ENCODE measurements around the gene AZU1. TPM values are rescaled to one million over a fixed set of nuclear protein-coding genes. Genes with fewer than 3 reads are reported as not detected.

AZU1 gene
- total and polyA plus RNA-seq, 2 of the 8 experiments (the other 6 are each of a cell fraction or from before 2014, with no cell fraction given), result 0.80 to 1.3 TPM

DNA sequence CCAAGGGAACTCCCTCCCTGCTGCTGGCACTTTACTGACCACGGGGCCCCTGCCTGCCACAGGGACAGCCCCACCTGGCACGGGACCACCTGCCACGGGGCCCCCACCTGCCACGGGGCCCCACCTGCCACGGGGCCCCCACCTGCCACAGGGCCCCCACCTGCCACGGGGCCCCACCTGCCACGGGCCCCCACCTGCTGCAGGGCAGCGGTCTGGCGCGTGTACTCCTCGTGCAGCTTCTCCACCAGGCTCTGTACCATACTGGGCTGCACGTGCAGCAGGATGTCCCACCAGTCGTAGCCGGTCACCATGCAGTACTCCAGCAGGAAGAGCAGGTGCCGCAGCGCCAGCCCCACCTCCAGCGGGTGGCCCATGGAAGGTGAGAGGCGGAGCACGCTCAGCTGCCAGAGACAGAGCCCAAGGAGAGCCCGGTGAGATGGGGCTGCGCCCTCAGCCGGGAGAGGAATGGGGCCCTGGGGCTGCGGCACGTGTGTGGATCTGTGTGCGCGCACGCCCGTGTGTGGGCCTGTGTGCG is 49.2 kb downstream of the AZU1 start:
- WGBS, 2 experiments (ENCODE audit: extremely low coverage in 1 of 2, insufficient coverage in 1 of 2, insufficient read length in 1 of 2, insufficient replicate concordance in 2 of 2, low coverage in 1 of 2, low lambda C conversion rate in 2 of 2, missing lambda C conversion rate in 1 of 2), result 96% methylated on average over 21 of the region's 29 CpGs; no CpG with 5 or more reads in 1 of the 2 experiments
- H2BK5ac ChIP-seq (ENCODE audit: low read depth, low read length), result no peak overlapping the region
- H4K20me1 ChIP-seq (replicated peaks in 1 of 2; ENCODE audit: control insufficient read depth in 1 of 2, insufficient read depth in 2 of 2, low read length in 2 of 2), result peaks cover 0 to 5% of the 10 kb centered on the region in 2 experiments
- no peak overlapping the region for H4K8ac ChIP-seq (ENCODE audit: extremely low read depth, insufficient read depth, low read length)
- FAIRE-seq (no peak), DNase-seq (ENCODE audit: low read depth in 1 of 2, low spot score in 2 of 2) (no peak)
- no peak overlapping the region for H2BK12ac ChIP-seq (ENCODE audit: low read depth, low read length)
- no peak overlapping the region for H2BK120ac ChIP-seq (replicated peaks; ENCODE audit: low read depth, low read length)
- no peak overlapping the region for H3K4me3 ChIP-seq (ENCODE audit: extremely low read depth in 1 of 4, insufficient read depth in 2 of 4, low read depth in 3 of 4, low read length in 4 of 4)
- no peak overlapping the region for H2BK20ac ChIP-seq (ENCODE audit: low read length)
- peak; percentile 39; the same call in 1 of the 2 replicates for TF ChIP-seq EGR1 (IDR thresholded peaks at IDR 0.05; ENCODE audit: borderline replicate concordance, low read depth, low read length)
- no peak for TF ChIP-seq NANOG (IDR thresholded peaks at IDR 0.05; ENCODE audit: insufficient read depth, low read depth, low read length, poor library complexity, severe bottlenecking)
- no peaks in the 10 kb centered on the region for H3K79me2 ChIP-seq (ENCODE audit: control insufficient read depth in 1 of 2, insufficient read depth in 2 of 2, low read length in 2 of 2)
- no peaks in the 10 kb centered on the region for H3K23me2 ChIP-seq (ENCODE audit: low read depth, low read length)
- H3K9me3 ChIP-seq (ENCODE audit: insufficient read depth in 2 of 2, low read depth in 1 of 2, low read length in 1 of 2), result peaks cover 0 to 2% of the 10 kb centered on the region in 2 experiments; a peak in 1 of 4 replicates
- no peaks in the 10 kb centered on the region for H3K27me3 ChIP-seq (replicated peaks in 1 of 4; ENCODE audit: control insufficient read depth in 3 of 4, extremely low read depth in 1 of 4, insufficient read depth in 3 of 4, low read length in 3 of 4)
- ChIA-PET POLR2A (ENCODE audit: partially characterized antibody) (interaction anchor here (1.2 to 11.5 kb wide), 2 partner anchors 13 to 150 kb away, joined by 4 to 82 read pairs; partner anchors contain the start of genes MED16 and RNU6-9), CTCF (ENCODE audit: partially characterized antibody) (interaction anchor here (1.5 to 3.1 kb wide), 2 partner anchors 13 to 47 kb away, joined by 4 to 16 read pairs; no protein-coding TSS in a partner anchor)
- no peak overlapping the region for H2AK5ac ChIP-seq (ENCODE audit: low read depth, low read length)
- H3K14ac ChIP-seq (ENCODE audit: insufficient read length), result no peak overlapping the region
- no peak overlapping the region for H4K91ac ChIP-seq (replicated peaks; ENCODE audit: insufficient read length, low read length)
- H3K9ac ChIP-seq (replicated peaks in 1 of 4; ENCODE audit: extremely low read depth in 1 of 4, low read depth in 3 of 4, low read length in 3 of 4), result no peak overlapping the region
- H4K5ac ChIP-seq (ENCODE audit: insufficient read length, low read depth, low read length), result no peak overlapping the region
- no peak overlapping the region for H3K4ac ChIP-seq (replicated peaks; ENCODE audit: insufficient read length, low read depth, low read length)
- H2AFZ ChIP-seq (ENCODE audit: low read length), result no peak overlapping the region
- H3K79me1 ChIP-seq (ENCODE audit: low read depth, low read length), result peaks cover 2% of the 10 kb centered on the region; the same call in 1 of the 2 replicates
- H3K36me3 ChIP-seq (ENCODE audit: control insufficient read depth in 2 of 4, insufficient read depth in 4 of 4, low read length in 3 of 4), result peaks cover 0 to 16% (median 4%) of the 10 kb centered on the region in 4 experiments; a peak in 5 of 8 replicates
- no peak overlapping the region for H3K23ac ChIP-seq (ENCODE audit: insufficient read length)
- no peak overlapping the region for H3K27ac ChIP-seq (ENCODE audit: low read depth, low read length)
- H3K4me1 ChIP-seq (replicated peaks in 1 of 4; ENCODE audit: control insufficient read depth in 3 of 4, insufficient read depth in 4 of 4, low read length in 3 of 4), result peaks cover 0 to 10% (median 4%) of the 10 kb centered on the region in 4 experiments; a peak in 5 of 7 replicates
- H2BK15ac ChIP-seq (ENCODE audit: low read length), result no peak overlapping the region
- H3K4me2 ChIP-seq (ENCODE audit: insufficient read depth in 1 of 2, low read depth in 2 of 2, low read length in 2 of 2), result no peak overlapping the region
- H3K18ac ChIP-seq (ENCODE audit: extremely low read depth, low read length), result no peak overlapping the region
- no peak overlapping the region for H3K56ac ChIP-seq (replicated peaks; ENCODE audit: insufficient read length, low read depth, low read length)
